Stimulated activated CD8-positive, alpha-beta memory T cell treated with anti-CD3 and anti-CD28 coated beads, Interleukin-7, amount 100 ng/mL, for 48 hours (primary cell): ENCODE measurements around the gene GRK5.
"Not testable (repeated sequence)": the region's sequence is repeated elsewhere in the genome, so short reads cannot be mapped to it uniquely, and the experiment has no call there.

Experiments used
- DNase-seq, 2 donors: peaks; one replicate each; pipeline ENCODE4 v3.0.0-alpha.2; 2020; ENCODE audit warnings: low read depth in 1 of 2; ENCODE audit errors: extremely low read depth in 1 of 2

The GRK5 gene

DNA sequence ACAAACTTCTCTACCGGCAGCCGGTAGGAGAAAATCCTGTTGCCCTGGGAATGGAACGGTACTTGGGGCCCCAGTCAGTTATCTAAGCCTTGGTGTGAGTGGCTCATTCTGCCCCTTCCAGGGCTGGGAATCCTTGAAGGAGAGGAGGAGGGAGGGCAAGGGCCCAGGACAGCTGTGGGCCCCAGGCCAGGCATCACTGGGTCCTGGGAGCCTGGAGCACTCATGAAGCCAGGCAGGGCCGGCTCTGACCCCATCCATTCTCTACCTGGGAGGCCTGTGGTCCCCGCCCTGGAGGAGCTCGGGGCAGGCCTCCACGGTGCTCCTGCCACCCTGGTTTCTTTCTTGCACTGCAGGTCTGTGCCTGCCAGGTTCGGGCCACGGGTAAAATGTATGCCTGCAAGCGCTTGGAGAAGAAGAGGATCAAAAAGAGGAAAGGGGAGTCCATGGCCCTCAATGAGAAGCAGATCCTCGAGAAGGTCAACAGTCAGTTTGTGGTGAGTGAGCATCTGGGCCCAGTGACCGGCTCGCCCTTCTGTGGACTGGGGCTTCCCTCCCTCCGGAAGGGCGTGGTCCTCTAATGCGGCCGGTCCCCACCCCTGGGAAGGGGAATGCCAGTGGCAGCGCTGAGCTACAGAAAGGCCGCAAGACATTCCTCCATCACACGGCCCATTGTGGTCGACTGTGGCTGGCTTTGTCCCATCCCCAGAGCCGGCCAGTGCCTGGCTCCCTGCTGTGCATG is 223.8 kb downstream of the GRK5 start:
- DNase-seq: no peak

DNA sequence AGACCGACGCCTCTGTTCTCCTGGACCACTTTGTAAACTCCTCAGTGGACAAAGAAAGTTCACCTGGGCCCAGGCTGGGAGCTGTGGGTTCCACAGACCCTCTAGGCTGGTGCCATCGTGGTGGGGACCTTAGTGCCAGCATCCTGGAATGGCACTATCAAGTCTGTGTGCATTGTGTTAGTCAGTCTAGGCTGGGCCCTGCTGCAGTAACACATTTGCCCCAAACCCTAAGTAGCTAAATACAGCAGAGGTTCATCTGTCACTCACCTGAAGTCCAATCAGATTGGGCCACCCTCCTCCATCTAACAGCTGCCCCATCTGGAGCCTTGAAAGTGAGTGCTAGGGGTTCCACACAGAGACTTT is 224.4 kb downstream of the GRK5 start:
- no peak for DNase-seq

DNA sequence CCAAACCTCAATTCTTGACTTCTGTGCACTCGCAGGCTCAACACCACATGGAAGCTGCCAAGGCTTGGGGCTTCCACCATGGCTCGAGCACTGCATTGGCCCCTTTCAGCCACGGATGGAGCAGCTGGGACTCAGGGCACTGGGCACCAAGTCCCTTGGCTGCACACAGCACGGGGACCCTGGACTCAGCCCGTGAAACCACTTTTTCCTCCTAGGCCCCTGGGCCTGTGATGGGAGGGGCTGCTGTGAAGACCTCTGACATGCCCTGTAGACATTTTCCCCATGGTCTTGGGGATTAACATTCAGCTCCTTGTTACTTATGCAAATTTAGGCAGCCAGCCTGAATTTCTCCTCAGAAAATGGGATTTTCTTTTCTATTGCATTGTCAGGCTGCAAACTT is 227.6 kb downstream of the GRK5 start:
- not testable (repeated sequence) for DNase-seq

DNA sequence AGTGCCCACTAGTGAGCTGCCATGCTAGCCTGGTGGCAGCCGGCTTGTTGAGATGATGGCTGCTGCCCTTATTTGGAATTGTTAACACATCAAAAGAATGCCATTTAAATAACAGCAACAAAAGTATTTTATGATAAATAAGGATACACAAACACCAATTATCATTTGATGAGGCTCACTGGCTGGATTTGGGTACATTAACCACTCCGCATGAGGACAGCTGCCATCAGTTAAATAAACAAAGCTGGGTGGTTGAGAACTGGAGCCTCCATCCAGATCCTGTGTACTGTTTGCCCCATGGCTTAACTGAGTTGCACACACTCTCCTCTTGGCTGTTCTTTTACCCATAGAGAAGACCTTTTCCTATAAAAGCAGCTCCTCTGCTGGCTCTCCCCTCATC is 231.3 kb downstream of the GRK5 start:
- no peak for DNase-seq

DNA sequence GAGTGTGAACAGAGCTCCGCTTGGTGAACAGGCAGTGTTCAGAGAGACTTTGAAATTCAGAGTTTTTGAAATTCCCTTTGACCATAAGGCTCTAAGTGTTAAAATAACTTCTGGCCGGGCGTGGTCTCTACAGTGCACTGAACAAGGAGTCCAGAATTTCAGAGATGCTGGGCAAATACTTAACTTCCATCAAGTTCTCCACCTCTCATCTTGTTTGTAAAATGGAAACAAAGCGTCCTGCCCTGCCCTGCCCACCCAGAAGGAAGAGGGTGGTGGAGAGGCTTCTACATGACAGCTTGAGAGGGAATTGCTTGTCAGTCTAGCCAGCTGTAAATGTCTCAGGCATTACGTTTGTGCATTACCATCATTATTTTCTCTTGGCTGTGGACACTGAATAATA is 232.6 kb downstream of the GRK5 start:
- no peak for DNase-seq

DNA sequence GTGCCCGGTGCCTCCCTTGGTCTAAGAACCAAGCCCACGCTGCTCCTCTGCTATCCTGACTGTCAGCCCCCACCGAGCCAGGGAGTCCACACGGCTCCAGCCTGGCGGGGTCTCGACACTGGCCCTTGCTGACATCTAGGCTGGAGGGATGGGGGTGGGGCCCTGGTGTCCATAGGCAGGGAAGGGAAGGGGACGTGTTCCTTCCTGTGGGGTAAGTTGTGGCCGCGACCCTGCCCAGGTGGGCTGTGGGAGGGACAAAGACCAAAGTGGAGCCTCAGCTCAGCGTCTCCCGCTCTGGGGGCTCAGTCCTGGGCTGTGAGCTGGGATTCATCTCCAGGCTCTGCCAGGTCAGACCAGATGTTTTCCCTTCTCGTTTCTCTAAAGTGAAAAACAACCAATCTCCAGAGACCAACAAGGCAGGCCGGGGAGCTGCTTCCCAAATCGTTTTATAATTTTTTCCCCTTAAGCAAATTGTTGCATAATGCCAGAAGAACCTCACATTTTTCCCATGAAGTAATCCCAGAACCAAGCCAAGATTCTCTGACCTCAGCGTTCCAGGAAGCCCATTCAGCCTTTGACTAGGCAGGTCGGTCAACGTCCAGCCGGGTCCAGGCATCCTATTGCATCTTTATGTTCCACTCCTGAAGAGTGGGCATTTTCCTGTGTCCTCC is 233.9 kb downstream of the GRK5 start:
- DNase-seq: no peak

DNA sequence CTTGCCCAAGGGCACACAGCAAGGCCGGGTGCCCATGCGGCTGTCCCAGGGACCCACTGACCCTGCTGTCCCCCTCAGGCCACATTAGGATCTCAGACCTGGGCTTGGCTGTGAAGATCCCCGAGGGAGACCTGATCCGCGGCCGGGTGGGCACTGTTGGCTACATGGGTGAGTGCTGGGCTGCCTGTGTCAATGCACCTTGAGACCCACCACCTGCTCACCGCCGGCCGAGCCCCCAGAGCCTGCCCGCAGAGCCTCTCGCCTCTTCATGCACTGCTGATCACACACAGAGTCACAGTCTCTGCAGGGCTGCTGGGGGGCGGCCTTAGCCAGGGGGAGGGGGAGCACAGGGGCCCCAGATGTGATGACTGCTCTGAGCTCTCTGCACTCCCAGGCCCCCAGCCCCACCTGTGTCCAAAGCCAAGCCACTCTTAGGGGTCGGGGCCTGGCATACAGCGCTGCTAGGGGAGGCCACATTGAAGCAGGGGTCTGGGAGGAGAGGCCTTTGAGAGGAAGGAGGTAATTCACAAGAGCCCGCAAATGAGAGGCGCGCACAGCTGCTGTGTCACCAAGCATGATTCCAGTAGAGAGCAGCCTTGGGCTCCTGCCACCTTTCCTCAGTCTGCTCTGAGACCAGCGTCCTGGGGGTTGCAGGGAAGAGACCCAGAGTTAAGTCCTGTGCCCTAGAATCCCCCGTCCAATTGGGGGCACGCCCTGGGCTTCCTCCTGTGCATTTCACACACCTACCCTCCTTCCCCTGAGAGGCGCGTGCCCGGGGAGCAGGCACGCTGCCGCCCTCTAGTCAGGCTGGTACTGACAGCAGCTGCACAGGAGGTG is 234.8 kb downstream of the GRK5 start:
- no peak for DNase-seq

DNA sequence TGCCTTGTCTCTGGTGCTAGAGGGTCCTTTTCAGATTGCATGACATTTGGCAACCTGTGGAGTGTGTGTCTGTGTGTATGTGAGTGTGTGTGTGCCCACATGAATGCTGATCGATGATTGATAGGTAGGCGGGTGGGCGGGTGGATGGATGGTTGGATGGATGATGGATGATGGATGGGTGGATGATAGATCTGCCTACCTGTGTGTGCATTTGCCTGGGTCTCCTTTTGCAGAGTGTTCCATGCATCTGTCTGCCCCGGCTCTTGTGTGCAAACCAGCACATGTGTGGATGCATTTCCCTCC is 235.3 kb downstream of the GRK5 start:
- DNase-seq: no peak

DNA sequence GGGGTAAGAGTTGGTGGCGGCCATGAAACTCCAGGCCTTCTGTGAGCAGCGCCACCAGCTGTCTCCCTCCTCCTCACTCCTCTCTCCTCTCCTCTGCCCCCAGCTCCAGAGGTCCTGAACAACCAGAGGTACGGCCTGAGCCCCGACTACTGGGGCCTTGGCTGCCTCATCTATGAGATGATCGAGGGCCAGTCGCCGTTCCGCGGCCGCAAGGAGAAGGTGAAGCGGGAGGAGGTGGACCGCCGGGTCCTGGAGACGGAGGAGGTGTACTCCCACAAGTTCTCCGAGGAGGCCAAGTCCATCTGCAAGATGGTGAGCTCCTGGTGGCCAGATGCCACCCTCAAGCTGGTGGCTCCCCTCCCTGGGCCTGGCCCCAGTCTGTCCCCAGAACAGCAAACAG is 236.1 kb downstream of the GRK5 start:
- no peak for DNase-seq

DNA sequence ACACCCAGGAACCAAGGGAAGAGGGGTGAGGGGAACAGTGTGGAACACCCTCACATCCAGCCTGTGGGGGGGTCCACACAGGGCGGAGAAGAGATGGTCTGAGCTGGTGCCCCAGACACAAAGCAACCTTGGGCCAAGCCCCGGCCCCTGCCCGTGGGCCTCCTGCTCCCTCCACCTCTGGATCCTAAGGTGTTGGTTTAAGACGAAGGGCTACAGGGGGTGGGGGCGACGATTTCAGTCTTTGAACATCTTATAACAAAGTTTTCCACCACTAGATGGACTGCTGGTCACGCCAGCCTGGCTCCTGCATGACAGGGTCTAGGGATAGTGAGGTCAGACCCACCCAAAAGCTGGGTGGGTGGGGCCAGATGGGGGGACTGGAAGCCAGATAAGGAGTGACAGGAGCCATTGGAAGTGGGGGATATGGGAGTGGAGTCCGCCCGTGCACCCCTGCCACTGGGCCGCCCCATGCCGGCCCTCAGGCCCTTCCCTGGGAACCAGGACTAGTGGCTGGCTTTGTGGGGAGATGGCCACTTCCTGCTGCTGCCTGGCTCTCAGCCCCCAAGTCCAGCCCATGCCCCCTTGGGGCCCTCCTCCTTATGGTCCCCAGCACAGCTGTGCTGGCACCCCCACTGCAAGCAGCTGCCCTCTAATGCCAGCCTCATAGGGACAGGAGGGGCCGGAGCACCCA is 236.7 kb downstream of the GRK5 start:
- no peak for DNase-seq

DNA sequence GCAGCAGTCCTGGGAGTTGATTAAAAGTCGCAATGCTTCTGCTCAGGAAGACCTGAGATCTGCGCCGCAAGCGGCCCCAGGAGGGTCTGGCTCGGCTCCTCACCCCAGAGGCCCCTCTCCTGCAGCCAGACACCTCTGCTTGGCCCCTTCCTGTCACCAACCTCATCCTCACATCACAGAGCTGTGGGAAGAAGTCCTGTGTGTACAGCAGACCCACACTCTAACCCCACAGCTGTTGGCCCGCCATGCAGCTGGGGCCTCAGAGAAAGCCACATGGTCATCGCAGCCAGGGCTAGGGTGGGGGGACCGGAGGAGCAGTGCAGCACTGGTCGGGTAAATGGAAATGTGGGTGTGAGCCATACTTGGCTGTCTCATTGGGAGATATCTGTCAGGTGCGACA is 237.5 kb downstream of the GRK5 start:
- DNase-seq: no peak

DNA sequence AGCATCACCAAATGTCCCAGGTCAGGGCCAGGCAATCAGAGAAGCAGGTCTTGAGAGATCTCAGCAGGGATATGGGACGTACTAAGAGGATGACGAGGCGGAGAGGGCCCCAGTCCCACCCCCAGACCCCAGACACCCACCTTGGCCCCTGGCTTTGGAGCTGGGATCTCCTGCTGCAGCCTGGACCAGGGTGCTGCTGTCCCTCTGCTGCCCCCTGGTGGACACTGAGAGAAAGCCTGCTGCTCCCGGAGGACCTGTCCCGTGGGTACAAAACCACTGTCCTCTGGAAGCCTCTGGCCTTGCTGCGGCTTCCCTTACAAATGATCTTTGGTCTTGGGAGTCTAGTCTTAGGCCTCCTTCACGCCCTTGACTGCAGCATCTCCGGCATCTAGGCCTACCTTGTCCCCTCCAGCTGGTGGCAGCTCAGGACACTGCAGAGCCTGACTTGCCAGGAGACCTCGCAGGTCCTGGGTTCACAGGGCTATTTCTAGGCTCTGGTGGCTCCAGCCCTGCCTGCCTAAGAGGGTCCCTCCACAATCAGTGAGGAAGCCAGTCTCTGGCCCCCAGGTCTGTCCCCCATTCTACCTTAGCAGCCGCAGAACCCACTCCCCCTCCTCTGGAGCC is 238.1 kb downstream of the GRK5 start:
- DNase-seq: peak; percentile 62 to 73

DNA sequence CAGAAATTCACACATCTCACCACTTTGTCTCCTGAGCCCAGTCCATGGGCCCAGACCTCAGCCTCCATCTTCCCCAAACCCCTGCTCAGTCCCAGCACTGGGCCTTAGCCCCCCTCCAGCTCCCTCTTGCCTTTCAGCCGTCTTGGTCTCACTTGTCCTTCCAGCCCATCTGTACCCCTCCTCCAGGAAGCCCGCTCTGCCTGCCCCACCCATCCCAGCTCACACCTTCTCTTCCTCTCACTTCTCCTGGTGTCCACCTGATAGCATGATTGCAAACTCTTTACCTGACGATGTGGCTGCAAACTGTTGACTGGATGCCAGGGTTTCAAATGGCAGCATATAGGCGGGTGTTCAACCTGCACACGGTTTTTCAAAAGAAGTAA is 238.6 kb downstream of the GRK5 start:
- no peak for DNase-seq

DNA sequence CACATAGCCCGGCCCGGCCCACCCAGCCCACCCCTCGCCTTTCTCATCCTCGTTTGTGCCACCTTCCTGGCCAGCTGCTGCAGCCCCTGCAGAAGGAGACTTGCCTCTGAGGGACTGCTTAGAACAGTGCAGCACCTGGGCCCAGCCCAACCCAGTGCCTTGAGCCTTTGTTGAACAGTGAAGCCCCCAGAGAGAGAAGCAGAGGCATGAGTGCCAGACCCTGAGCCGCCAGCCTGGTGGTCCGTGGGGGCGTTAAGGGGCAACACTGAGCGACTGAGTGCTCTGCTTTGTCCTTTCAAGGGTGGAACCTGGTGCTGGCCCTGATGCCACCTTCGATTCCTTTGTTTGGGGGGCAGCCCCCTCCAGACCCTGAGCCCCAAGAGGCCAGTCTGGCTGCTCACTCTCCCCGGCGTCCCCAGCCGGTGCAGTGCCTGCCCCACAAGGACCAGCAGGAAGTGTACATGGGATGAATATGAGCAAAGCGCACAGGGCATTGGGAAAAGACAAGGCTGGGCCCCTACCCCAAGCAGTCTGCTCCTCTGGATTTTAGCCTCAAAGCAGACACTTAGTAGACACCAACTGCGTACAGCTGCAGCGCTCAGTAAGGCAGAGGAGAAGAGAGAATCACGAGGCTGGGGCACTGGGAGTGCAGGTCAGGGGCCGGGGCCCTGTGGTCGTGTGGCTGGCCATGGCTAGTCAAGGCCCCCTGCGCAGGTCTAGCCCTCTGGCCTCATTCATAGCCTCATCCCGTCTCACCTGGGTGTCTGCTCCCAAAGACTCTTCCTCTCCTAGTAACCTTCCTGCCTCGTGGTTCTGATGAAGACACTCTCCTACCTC is 239.3 kb downstream of the GRK5 start:
- DNase-seq: no peak

DNA sequence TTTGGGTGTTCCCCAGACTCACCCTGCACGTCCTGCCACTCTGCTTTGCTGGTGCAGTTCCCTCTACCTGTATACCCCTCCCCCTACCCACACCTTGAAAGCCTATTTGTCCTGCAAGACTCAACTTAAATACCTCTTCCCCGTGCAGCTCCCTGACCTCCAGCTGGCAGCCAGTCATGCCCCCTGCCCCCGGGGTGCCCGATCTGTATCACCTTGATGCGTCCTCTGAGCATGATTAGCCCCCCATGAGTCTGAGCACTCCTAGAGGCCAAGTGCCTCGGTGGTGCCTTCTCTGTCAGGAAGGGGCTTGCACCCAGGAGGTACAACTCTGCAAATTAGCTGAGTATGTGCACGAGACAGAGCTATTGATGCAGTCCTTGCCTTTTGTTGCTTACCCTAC is 240.1 kb downstream of the GRK5 start:
- DNase-seq: no peak

DNA sequence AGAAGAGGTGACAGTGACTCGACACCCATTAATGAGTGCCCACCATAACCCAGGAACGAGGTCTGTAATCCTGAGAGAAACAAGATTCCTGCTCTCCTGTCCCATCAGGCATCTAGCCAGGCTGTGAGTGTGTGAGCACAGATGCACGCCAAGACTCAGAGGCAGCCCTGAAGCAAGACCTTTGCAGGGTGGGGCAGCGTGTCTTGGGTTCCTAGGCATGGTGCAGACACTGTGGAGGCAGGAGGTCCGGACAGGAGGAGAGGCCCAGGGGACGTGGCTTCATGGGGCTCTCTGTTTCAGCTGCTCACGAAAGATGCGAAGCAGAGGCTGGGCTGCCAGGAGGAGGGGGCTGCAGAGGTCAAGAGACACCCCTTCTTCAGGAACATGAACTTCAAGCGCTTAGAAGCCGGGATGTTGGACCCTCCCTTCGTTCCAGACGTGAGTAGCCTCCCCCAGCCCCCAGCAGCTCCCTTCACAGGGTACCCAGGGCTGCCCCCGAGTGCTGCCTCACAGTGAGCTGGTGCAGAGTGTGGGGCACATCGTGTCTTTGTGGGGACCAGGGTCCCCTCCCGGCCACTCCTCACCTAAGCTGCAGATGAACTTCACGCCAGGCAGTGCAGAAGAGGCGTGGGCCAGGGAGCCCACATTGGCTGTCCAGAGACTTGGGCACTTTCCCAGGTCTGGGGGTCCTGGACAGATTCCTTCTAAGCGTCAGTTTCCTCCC is 240.6 kb downstream of the GRK5 start:
- DNase-seq: no peak

DNA sequence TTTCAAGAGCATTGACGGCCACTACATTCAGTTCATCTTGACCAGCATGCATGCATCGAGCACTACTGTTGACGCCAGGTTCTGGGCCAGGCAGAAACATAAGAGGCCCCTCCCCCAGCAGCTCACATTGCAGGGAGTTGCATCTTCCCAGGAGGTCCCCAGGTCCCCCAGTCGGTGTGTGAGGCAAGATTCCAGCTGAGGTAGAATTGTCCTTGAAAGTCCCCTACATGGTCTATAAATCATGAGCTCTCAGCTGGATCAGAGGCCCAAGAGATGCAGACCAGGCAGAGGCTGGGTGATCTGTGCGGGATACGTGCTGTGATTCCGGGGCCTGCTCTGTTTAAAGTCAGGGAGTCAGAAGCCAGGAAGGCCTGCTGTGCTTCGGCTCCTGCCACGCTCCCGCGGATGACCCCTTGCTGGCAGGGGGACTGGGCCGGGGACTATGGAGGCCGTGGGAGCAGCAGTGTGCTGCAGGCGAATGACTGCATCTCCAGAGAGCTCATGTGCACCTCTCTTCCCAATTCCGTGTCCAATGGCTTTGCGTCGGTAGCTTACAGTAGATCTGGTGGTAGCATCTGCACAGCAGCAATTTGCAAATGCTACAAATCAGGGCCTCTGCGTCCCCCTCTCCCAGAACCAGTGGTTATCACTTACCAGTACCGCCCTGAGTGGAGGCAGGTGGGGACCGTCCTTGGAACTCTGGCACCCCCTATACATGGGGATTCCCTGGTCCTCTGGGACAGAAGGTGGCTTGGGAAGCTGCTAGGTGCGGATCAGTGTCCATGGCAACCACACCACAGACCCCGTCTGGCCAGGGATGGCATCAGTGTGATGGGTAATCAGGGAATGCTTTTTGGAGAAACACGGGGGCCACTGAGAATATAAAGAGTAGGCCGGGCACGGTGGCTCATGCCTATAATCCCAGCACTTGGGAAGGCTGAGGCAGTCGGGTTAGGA is 241.5 kb downstream of the GRK5 start:
- no peak for DNase-seq

DNA sequence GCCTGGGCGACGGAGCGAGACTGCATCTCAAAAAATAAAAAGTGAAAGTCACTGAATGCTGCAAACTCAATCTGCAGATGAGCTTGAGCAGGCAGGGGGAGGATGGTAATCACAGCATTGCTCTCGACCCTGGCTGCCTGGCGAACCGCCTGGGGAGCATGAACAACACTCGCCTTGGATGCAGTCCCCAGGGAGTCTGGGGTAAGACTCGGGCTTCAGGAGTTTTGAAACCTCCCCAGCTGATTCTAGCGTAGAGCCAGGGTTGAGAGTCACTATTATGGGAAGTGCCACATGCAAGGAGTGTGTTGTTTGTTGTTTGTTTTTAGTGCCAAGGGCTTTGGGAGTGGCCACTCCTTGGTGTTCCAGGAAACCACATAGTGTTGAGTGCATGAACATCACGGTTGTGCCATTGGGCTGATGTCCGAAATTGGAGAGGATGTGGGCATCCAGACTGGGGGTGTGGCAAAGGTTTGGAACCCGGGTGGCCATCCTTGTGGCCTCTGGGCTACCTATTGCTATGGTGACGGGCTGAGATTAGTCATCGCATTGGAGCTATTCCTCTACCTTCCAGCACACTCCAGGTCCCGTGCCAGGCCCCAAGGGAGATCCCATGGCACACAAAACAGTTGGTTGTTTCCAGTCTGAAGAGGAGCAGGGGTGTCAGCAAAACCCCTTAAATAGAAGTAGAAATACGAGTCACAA is 242.5 kb downstream of the GRK5 start:
- DNase-seq: no peak
